A549 (cell line): ENCODE data around the gene FPR1.

Experiments
- BHLHE40 ChIP-seq: IDR thresholded peaks from 2 replicates; pipeline ENCODE4 v1.6.1; 2012; ENCODE audit warnings: low read depth, low read length, inconsistent platforms
- CEBPB ChIP-seq, 2 experiments: fragments of >200 bp in 1 of 2; sonication (Bioruptor Twin) in 1 of 2; formaldehyde crosslinking in 1 of 2; IDR thresholded peaks; 2 replicates each; pipeline ENCODE4 v1.6.1; 2012 to 2016
- CHD4 ChIP-seq: fragments of 200-600 bp; sonication (generic); IDR thresholded peaks from 2 replicates; pipeline ENCODE4 v1.6.1; 2016; ENCODE audit warnings: antibody characterized with exemption, mild to moderate bottlenecking, borderline replicate concordance
- EP300 ChIP-seq, 2 experiments: fragments of >200 bp; sonication (Bioruptor Twin); formaldehyde crosslinking; IDR thresholded peaks; 2 replicates in 1 of 2; 3 replicates in 1 of 2; pipeline ENCODE4 v1.6.1; 2016 to 2017
- HOXB13 ChIP-seq: fragments of 250-450 bp; sonication (Bioruptor Pico); IDR thresholded peaks from 2 replicates; pipeline ENCODE4 v1.5.0; 2020; ENCODE audit warnings: low read depth, mild to moderate bottlenecking, moderate library complexity
- JUNB ChIP-seq: fragments of >200 bp; sonication (Bioruptor Twin); formaldehyde crosslinking; IDR thresholded peaks from 2 replicates; pipeline ENCODE4 v1.6.1; 2016
- PHF8 ChIP-seq: fragments of 200-600 bp; sonication (generic); IDR thresholded peaks from 2 replicates; pipeline ENCODE4 v1.6.1; 2016; ENCODE audit warnings: low read depth, mild to moderate bottlenecking, antibody characterized with exemption, moderate library complexity, borderline replicate concordance
- POLR2A ChIP-seq: IDR thresholded peaks from 2 replicates; pipeline ENCODE4 v1.6.1; 2012; ENCODE audit warnings: mild to moderate bottlenecking, low read length
- RARB ChIP-seq: fragments of 250-450 bp; sonication (Bioruptor Pico); IDR thresholded peaks from 2 replicates; pipeline ENCODE4 v1.8.0; 2021; ENCODE audit warnings: mild to moderate bottlenecking, moderate library complexity
- SMC3 ChIP-seq: fragments of >200 bp; sonication (Bioruptor Twin); formaldehyde crosslinking; IDR thresholded peaks from 3 replicates; pipeline ENCODE4 v1.6.1; 2018; ENCODE audit warnings: inconsistent platforms
- TF ChIP-seq, protein P1 (sequence below): fragments of >200 bp; sonication (Bioruptor Twin); formaldehyde crosslinking; IDR thresholded peaks from 3 replicates; pipeline ENCODE4 v1.5.1; 2016
- TF ChIP-seq, protein P2 (sequence below): IDR thresholded peaks from 2 replicates; pipeline ENCODE4 v1.6.1; 2012
- TF ChIP-seq, protein P3 (sequence below): fragments of 450-650 bp; IDR thresholded peaks from 2 replicates; pipeline ENCODE4 v1.6.1; 2014; ENCODE audit warnings: antibody characterized with exemption
- TF ChIP-seq, protein P4 (sequence below): fragments of 200-600 bp; sonication (generic); IDR thresholded peaks from 2 replicates; pipeline ENCODE4 v1.6.1; 2016; ENCODE audit warnings: antibody characterized with exemption, mild to moderate bottlenecking, moderate library complexity

DNA sequence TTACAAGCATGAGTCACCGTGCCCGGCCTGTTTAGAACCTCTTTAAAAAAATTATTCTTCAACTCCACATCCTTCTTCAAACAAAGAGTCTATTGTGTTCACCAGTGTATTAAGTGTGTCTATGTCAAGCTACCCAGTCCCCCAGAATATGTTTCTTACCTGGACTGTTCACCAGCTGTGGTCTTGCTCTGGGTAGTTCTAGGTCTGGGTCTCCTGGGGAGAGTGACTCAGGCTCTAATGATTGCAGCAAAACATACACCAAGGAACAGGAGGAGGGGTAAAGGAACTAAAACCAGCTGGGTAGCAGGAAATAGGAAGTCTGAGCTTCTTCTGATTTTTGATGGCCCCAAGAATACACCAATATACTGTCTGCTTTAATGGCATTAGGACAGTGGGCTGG is at the start of gene FPR1:
- TF ChIP-seq, protein P1, sequence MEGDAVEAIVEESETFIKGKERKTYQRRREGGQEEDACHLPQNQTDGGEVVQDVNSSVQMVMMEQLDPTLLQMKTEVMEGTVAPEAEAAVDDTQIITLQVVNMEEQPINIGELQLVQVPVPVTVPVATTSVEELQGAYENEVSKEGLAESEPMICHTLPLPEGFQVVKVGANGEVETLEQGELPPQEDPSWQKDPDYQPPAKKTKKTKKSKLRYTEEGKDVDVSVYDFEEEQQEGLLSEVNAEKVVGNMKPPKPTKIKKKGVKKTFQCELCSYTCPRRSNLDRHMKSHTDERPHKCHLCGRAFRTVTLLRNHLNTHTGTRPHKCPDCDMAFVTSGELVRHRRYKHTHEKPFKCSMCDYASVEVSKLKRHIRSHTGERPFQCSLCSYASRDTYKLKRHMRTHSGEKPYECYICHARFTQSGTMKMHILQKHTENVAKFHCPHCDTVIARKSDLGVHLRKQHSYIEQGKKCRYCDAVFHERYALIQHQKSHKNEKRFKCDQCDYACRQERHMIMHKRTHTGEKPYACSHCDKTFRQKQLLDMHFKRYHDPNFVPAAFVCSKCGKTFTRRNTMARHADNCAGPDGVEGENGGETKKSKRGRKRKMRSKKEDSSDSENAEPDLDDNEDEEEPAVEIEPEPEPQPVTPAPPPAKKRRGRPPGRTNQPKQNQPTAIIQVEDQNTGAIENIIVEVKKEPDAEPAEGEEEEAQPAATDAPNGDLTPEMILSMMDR: no peak
- no peak for TF ChIP-seq POLR2A
- no peak for TF ChIP-seq EP300 (IDR thresholded peaks at IDR 0.05)
- TF ChIP-seq, protein P2, sequence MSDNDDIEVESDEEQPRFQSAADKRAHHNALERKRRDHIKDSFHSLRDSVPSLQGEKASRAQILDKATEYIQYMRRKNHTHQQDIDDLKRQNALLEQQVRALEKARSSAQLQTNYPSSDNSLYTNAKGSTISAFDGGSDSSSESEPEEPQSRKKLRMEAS: no peak
- no peak for TF ChIP-seq HOXB13 (CRISPR knock-in tag)
- TF ChIP-seq, protein P3, sequence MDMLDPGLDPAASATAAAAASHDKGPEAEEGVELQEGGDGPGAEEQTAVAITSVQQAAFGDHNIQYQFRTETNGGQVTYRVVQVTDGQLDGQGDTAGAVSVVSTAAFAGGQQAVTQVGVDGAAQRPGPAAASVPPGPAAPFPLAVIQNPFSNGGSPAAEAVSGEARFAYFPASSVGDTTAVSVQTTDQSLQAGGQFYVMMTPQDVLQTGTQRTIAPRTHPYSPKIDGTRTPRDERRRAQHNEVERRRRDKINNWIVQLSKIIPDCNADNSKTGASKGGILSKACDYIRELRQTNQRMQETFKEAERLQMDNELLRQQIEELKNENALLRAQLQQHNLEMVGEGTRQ: no peak
- no peak for TF ChIP-seq JUNB
- no peak for TF ChIP-seq CHD4
- no peak for TF ChIP-seq CEBPB (IDR thresholded peaks at IDR 0.05)
- TF ChIP-seq, protein P4, sequence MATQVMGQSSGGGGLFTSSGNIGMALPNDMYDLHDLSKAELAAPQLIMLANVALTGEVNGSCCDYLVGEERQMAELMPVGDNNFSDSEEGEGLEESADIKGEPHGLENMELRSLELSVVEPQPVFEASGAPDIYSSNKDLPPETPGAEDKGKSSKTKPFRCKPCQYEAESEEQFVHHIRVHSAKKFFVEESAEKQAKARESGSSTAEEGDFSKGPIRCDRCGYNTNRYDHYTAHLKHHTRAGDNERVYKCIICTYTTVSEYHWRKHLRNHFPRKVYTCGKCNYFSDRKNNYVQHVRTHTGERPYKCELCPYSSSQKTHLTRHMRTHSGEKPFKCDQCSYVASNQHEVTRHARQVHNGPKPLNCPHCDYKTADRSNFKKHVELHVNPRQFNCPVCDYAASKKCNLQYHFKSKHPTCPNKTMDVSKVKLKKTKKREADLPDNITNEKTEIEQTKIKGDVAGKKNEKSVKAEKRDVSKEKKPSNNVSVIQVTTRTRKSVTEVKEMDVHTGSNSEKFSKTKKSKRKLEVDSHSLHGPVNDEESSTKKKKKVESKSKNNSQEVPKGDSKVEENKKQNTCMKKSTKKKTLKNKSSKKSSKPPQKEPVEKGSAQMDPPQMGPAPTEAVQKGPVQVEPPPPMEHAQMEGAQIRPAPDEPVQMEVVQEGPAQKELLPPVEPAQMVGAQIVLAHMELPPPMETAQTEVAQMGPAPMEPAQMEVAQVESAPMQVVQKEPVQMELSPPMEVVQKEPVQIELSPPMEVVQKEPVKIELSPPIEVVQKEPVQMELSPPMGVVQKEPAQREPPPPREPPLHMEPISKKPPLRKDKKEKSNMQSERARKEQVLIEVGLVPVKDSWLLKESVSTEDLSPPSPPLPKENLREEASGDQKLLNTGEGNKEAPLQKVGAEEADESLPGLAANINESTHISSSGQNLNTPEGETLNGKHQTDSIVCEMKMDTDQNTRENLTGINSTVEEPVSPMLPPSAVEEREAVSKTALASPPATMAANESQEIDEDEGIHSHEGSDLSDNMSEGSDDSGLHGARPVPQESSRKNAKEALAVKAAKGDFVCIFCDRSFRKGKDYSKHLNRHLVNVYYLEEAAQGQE: no peak
- TF ChIP-seq BHLHE40: no peak
- TF ChIP-seq RARB (CRISPR knock-in tag): no peak
- no peak for TF ChIP-seq PHF8
- TF ChIP-seq SMC3: no peak
